HG03558 (cell line): ENCODE data around the gene ZNF792.
"Not testable (repeated sequence)": the region's sequence is repeated elsewhere in the genome, so short reads cannot be mapped to it uniquely, and the experiment has no call there.

Source experiments
- ATAC-seq: cut with Tn5 transposase; IDR thresholded peaks from one replicate; pipeline ENCODE4 v1.9.1; 2021; ENCODE audit warnings: moderate number of reproducible peaks; ENCODE audit not compliant: unreplicated experiment; ENCODE audit errors: extremely low read depth

Gene ZNF792

DNA sequence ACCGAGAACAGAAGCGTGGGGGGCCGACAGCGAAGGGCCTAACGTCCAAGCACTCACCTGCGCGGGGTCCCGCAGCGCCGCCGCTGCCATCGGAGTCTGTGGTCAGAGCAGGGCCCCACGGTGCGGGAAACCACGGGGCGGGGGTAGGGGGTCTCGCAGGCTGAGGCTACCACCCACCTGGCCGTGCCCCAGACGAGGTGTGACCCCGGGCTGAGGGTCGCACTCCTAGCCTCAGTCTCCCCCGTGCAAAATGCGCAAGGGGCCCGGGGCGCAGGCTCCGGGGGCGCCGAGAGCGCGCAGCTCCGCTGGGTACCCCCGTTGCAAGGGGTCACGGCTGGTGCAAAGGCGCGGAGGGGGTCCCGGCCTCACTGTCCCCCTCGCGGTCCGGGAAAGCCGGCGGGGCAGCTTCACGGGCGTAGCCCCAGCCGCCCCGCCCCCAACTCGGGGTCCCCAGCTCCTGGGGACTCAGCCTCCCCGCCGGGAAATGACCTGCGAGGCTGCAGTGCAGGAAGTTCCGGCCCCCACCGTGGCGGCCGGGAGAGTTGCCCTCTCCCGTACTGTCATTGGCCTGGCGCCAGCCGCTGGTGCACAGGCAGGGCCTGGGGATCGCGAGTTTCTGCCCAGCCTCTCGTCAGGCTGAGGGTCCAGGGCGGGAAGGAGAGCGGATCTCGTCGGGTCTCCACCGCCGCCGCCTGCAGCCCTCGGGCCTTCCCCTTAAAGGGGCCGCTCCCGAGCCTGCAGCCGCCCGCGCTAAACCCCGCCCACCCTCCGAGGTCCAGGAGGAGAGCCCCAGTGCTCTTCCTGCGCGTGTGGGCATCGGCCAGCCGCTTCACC lies at the start of gene ZNF792:
TSS of gene ZNF792 (minus strand) at position 657 of the 834 bp plus-strand sequence. CDS start at position 90, 567 bp downstream.
- ATAC-seq: no peak

- no peak for ATAC-seq
These were observed 49.2 kb upstream of the ZNF792 start for GRCh38 chr19:35013041-35013819.

DNA sequence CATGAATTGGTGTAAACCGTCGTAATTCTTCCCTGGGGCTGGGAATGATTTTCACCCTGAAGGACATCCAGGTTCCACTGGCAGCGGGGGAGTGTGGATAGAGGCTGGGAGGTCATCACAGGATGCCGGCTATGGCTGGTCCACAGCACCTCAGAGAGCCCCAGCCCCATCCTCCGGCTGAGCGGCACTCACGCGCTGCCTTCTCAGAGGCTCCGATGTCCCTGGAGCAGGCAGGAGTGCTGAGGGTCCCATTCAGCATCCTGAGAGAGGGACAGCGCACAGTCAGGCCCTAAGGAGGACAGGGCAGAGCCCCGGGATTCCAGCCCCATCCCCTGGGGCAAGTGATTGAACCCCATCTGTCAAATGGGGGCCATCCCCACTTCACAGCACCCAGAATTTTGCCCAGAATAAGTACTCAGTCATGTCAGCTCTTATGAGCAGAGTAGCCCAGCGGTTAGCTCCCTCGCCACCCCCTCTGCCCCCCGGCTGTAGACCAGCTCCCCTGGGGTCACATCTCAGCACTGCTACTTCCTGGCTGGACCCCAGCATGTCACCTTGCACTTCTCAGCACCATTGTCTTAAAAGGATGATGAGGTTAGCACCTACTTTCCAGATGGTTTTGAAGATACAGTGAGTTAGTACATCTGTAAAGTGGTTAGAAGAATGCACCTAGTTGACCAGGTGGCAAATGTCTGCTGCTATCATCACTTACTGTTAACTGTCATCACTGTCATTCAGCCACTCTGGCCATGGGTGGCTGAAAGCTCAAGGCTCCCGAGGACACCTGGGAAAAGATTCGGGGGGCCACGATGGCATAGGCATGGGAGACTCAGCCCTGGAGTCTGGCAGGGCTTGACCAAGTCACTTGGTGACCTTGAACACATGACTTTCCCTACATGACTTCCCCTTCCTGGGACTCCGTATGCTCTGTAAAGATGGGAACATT lies 48.0 kb upstream of the ZNF792 start:
- no peak for ATAC-seq

DNA sequence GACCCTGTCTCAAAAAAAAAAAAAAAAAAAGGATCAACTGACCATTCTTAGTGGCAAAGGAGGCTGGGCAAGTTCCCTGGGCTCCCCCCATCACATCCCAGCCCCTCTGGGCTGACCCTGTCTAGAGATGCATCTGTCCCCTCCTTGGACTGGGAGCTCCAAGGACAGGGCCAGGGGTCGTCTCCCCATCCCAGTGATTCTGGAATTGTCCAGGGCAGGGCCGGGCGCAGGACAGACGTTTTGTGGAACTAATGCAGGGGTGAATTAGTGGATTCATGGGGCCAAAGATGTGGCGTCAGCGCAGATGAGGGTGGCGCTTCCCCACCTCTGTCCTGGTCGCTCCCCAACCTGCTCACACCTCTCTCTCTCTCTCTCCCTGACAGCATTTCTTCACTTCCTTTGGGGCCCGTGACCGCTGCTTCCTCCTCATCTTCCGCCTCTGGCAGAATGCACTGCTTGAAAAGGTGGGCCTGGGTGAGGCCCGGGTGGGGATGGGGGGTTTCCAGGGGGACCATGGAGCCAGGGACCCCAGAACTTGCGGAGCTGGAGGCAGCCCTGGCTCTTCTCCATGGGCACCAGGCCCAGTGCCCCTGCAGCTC lies 47.2 kb upstream of the ZNF792 start:
- ATAC-seq: no peak

- ATAC-seq: no peak
These were observed 45.7 kb upstream of the ZNF792 start for GRCh38 chr19:35009424-35010415.

- no peak for ATAC-seq
These were observed 44.9 kb upstream of the ZNF792 start for GRCh38 chr19:35008891-35009341.

GRCh38 chr19:35007427-35007826 lies 43.4 kb upstream of the ZNF792 start:
- not testable (repeated sequence) for ATAC-seq

- ATAC-seq: no peak
These were observed 43.0 kb upstream of the ZNF792 start for GRCh38 chr19:35006999-35007365.

DNA sequence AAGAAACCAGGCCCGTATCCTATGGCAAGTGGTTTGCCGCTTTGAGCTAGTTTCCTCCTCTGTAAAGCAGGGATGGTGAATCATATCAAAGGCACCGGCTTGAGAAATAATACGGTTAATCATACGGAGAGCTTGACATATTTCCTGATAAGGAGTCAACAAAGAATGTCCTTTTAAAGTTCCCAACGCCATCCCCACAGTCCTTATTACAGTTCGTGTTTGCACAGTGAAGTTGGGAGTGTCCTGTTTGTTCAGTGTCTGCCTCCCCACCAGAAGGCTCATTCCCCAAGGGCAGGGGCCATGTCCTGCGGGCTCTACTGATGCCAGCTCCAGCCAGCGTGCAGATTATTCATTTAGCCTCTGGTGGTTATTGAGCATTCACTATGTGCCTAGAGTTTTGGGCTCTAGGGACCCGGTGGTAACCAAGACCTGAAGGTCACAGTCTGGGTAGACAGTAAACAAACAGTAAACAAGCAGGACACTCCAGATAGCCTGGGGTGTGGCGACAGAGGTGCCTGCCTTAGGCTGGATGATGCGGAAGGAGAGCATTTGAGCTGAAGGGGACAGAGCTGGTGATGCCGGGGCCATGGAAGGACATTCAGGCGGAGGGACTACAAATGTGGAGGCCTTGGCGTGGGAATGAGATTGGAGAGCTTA lies 42.4 kb upstream of the ZNF792 start:
- no peak for ATAC-seq

DNA sequence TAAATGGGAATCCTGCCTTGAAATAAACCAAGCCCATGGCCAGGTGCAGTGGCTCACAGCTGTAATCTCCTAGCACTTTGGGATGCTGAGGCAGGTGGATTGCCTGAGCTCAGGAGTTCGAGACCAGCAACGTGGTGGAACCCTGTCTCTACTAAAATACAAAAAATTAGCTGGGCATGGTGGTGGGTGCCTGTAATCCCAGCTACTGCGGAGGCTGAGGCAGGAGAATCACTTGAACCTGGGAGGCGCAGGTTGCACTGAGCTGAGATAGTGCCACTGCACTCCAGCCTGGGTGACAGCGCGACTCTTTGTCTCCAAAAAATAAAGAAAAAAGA lies 41.9 kb upstream of the ZNF792 start:
- ATAC-seq: not testable (repeated sequence)

DNA sequence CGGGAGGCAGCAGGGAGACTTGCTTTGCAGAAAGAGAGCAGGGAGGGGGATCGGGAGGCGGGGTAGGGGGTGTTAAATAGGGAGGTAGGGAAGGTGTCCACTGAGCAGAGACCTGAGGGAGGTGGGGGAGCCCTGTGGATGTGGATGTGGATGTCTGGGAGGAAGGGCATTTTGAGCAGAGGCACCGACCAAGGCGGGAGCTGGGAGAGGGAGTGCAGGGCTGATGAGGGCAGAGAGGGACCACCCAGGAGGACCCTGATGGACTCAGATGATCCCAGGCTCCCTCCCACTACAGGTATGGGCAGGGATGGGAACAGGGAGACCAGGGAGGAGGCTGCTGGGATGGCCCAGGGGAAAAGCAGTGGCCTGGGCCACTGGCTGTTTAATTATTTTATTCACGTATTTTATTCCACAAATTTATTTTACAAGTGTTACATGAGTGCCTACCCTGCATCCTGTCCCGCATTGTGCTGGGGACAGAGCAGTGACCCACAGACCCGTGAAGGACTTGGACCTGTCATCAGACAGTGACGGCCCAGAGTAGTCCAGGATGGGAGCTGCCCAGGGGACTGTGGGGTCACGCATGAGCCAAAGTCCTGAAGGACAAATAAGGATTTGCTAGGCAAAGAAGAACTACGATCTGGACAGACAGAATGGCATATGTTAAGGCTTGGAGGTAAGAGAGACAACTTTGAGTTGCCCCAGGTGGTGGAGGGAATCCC lies 41.4 kb upstream of the ZNF792 start:
- ATAC-seq: no peak

GRCh38 chr19:35004517-35005255 lies 40.7 kb upstream of the ZNF792 start:
- no peak for ATAC-seq

- no peak for ATAC-seq
These were observed 38.1 kb upstream of the ZNF792 start for GRCh38 chr19:35002037-35002535.

DNA sequence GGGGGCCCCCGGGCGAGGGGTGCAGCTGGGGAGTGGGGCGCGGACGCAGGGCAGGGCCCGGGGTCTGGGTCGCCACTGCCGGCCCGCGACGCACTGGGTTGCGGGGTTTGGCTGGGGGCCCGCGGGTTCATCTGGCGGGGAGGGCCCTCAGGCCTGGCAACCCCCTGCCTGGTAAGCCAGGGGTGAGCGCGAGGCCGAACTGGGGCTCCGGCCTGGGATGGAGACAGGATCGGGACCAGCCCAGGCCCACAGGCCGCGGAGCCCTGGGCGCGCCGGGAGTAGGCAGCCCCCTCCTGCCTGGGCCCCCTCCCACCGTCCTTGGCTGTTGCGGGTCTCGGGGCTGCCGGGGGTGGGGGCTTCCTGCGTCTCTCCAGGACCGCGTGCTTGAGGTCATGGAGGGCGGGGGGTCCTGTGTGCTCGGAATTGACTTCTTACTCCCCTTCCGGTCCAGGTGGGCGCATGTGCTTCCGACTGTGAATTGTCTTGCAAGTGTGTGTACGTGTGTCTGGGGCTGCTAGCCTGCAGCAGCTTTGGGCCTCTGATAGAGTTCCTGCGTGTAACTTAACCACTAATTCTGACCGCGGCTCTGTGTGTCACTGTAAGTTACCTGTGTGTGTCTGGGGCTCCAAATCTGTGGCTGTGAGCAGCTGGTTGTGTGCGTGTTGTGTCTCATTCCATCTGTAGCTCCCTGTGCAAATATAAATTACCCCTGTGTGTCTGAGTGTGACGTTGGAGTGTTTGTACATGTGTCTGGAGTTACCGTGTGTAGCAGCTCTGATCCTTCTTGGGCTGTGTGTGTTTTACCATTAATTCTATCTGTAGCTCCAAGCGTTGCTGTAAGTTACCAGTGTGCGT lies 36.8 kb upstream of the ZNF792 start:
- no peak for ATAC-seq

- ATAC-seq: no peak
These were observed 36.3 kb upstream of the ZNF792 start for GRCh38 chr19:35000338-35000646.
